Mucosa of rectum (tissue), 2 donors: Measurements from ENCODE around the gene TUBGCP3.
"Not testable (repeated sequence)": the region's sequence is repeated elsewhere in the genome, so short reads cannot be mapped to it uniquely, and the experiment has no call there.

Experiments used
- H3K27ac ChIP-seq, 2 donors: one replicate each; pipeline ENCODE4 v1.7.0; 2013; ENCODE audit warnings: inconsistent platforms in 2 of 2, low read depth in 2 of 2, low read length in 2 of 2
- H3K27me3 ChIP-seq, 2 donors: one replicate each; pipeline ENCODE4 v1.7.0; 2013; ENCODE audit warnings: low read length in 2 of 2; ENCODE audit not compliant: control insufficient read depth in 2 of 2, insufficient read depth in 2 of 2
- H3K36me3 ChIP-seq, 2 donors: one replicate each; pipeline ENCODE4 v1.7.0; 2013; ENCODE audit warnings: low read length in 2 of 2; ENCODE audit not compliant: control insufficient read depth in 2 of 2, insufficient read depth in 2 of 2
- H3K4me1 ChIP-seq, 2 donors: one replicate each; pipeline ENCODE4 v1.7.0; 2013; ENCODE audit warnings: low read length in 2 of 2, mild to moderate bottlenecking in 1 of 2; ENCODE audit not compliant: control insufficient read depth in 2 of 2, insufficient read depth in 2 of 2
- H3K4me3 ChIP-seq, 2 donors: one replicate each; pipeline ENCODE4 v1.7.0; 2013; ENCODE audit warnings: low read length in 2 of 2
- H3K9ac ChIP-seq, 2 donors: one replicate each; pipeline ENCODE4 v1.7.0; 2013; ENCODE audit warnings: low read length in 2 of 2, low read depth in 1 of 2, mild to moderate bottlenecking in 1 of 2
- H3K9me3 ChIP-seq, 2 donors: one replicate each; pipeline ENCODE4 v1.7.0; 2013; ENCODE audit warnings: low read length in 2 of 2; ENCODE audit not compliant: control insufficient read depth in 2 of 2
- donor health status: healthy.
- donor health status: Normal muscosa, but diverticular disease.

The TUBGCP3 gene

DNA sequence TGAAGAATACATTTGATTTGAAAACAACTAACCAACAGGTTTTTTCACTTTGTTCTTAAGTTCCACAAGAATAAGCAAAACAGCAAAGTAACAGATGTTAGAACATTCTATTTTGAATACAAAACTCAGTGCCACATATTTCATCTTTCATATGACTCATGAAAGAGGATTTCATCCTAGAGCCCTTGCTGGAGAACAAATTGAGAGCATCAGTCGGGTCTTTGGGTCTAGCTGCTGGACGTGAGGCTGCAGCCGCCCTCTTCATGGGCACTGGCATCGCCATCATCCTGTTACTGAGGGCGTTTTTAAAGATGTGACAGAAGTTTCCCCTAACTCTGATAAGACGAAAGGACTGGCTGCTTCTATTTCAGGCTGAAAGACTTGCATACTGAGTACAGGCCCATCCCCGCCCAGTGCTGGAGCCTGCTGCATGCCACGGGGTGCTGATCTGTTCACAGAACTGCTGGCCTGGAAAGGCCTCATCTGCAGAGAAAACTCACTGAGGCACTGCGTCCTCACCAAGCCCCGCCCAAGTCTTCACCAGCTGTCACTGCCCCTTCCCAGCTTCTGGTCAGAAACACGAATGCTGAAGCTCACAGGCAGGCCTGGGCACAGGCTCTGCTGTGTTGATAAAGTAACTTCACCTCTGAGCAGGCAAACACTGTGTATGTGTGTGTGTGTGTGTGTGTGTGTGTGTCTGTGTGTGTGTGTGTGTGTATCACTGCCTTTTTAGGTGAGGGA lies 101.4 kb downstream of the TUBGCP3 start:
- H3K4me3 ChIP-seq: no peak overlapping the region
- peaks cover 7 to 19% of the 10 kb centered on the region in 2 donors for H3K36me3 ChIP-seq
- H3K9ac ChIP-seq: no peak overlapping the region
- H3K9me3 ChIP-seq: no peaks in the 10 kb centered on the region
- H3K27ac ChIP-seq: no peak overlapping the region
- H3K4me1 ChIP-seq: no peaks in the 10 kb centered on the region
- H3K27me3 ChIP-seq: no peaks in the 10 kb centered on the region

- H3K4me1 ChIP-seq, H3K4me3 ChIP-seq, H3K9me3 ChIP-seq, H3K27me3 ChIP-seq, H3K9ac ChIP-seq, H3K27ac ChIP-seq: not testable (repeated sequence)
- peaks cover 7 to 19% of the 10 kb centered on the region in 2 donors for H3K36me3 ChIP-seq
These were observed 102.1 kb downstream of the TUBGCP3 start for GRCh38 chr13:112485814-112486213.

GRCh38 chr13:112483299-112483698 lies 104.7 kb downstream of the TUBGCP3 start:
- Histone ChIP-seq H3K27me3 (no peaks in the 10 kb centered on the region), H3K4me3 (no peak overlapping the region), H3K36me3 (peaks cover 7 to 15% of the 10 kb centered on the region in 2 donors), H3K4me1 (no peaks in the 10 kb centered on the region), H3K9ac (no peak overlapping the region), H3K9me3 (no peaks in the 10 kb centered on the region), H3K27ac (no peak overlapping the region)

- Histone ChIP-seq H3K9me3 (no peaks in the 10 kb centered on the region), H3K27ac (no peak overlapping the region), H3K9ac (no peak overlapping the region), H3K4me1 (no peaks in the 10 kb centered on the region), H3K36me3 (peaks cover 2 to 7% of the 10 kb centered on the region in 2 donors), H3K4me3 (no peak overlapping the region), H3K27me3 (no peaks in the 10 kb centered on the region)
These were observed 106.5 kb downstream of the TUBGCP3 start for GRCh38 chr13:112481458-112481857.

GRCh38 chr13:112479389-112479788 lies 108.6 kb downstream of the TUBGCP3 start:
- no peaks in the 10 kb centered on the region for H3K9me3 ChIP-seq
- H3K4me1 ChIP-seq: no peaks in the 10 kb centered on the region
- no peaks in the 10 kb centered on the region for H3K27me3 ChIP-seq
- no peak overlapping the region for H3K9ac ChIP-seq
- no peak overlapping the region for H3K27ac ChIP-seq
- no peak overlapping the region for H3K4me3 ChIP-seq
- no peaks in the 10 kb centered on the region for H3K36me3 ChIP-seq

- Histone ChIP-seq H3K36me3 (no peaks in the 10 kb centered on the region), H3K4me3 (no peak overlapping the region), H3K9ac (no peak overlapping the region), H3K27ac (no peak overlapping the region), H3K27me3 (no peaks in the 10 kb centered on the region), H3K4me1 (no peaks in the 10 kb centered on the region), H3K9me3 (no peaks in the 10 kb centered on the region)
These were observed 110.8 kb downstream of the TUBGCP3 start for GRCh38 chr13:112477070-112477619.

DNA sequence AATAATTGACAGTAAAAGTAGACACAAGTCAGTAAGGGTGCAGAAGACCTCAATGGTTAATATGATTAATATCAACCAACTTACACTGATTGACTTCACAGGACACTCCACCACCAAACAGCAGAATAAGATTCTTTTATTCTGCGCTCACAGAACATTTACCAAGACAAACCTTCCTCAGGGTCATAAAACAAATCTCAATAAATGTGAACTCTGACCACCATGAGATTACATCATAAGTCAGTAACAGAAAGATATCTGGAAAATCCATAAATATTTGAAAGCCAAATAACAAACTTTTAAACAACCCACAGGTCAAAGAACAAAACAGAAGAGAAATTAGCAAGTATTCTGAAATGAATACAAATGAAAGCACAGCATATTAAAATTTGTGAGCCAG lies 112.1 kb downstream of the TUBGCP3 start:
- Histone ChIP-seq H3K27me3 (no peaks in the 10 kb centered on the region), H3K9ac (no peak overlapping the region), H3K27ac (no peak overlapping the region), H3K36me3 (no peaks in the 10 kb centered on the region), H3K9me3 (no peaks in the 10 kb centered on the region), H3K4me3 (no peak overlapping the region), H3K4me1 (no peaks in the 10 kb centered on the region)

- Histone ChIP-seq H3K27ac (no peak overlapping the region), H3K9me3 (no peaks in the 10 kb centered on the region), H3K9ac (no peak overlapping the region), H3K4me3 (no peak overlapping the region), H3K4me1 (no peaks in the 10 kb centered on the region), H3K27me3 (no peaks in the 10 kb centered on the region), H3K36me3 (no peaks in the 10 kb centered on the region)
These were observed 113.1 kb downstream of the TUBGCP3 start for GRCh38 chr13:112474869-112475268.

GRCh38 chr13:112473818-112474217 lies 114.1 kb downstream of the TUBGCP3 start:
- no peak overlapping the region for H3K27ac ChIP-seq
- H3K36me3 ChIP-seq: no peaks in the 10 kb centered on the region
- H3K4me1 ChIP-seq: no peaks in the 10 kb centered on the region
- H3K9me3 ChIP-seq: no peaks in the 10 kb centered on the region
- no peak overlapping the region for H3K9ac ChIP-seq
- no peaks in the 10 kb centered on the region for H3K27me3 ChIP-seq
- H3K4me3 ChIP-seq: no peak overlapping the region

- Histone ChIP-seq H3K9me3 (no peaks in the 10 kb centered on the region), H3K9ac (no peak overlapping the region), H3K27me3 (no peaks in the 10 kb centered on the region), H3K4me3 (no peak overlapping the region), H3K36me3 (no peaks in the 10 kb centered on the region), H3K27ac (no peak overlapping the region), H3K4me1 (no peaks in the 10 kb centered on the region)
These were observed 118.7 kb downstream of the TUBGCP3 start for GRCh38 chr13:112469071-112469745.
